Stimulated activated CD8-positive, alpha-beta memory T cell treated with anti-CD3 and anti-CD28 coated beads, Interleukin-7, amount 100 ng/mL, for 1 hour (primary cell): ENCODE results near the gene TNNI2.
"Not testable (repeated sequence)": the region's sequence is repeated elsewhere in the genome, so short reads cannot be mapped to it uniquely, and the experiment has no call there.

Experiments used
- DNase-seq, 2 donors: peaks; one replicate each; pipeline ENCODE4 v3.0.0-alpha.2; 2020; ENCODE audit warnings: low read depth in 2 of 2

TNNI2 gene

GRCh38 chr11:1862588-1863351 is 24.0 kb downstream of the TNNI2 start:
- no peak for DNase-seq

GRCh38 chr11:1863352-1864216 is 24.8 kb downstream of the TNNI2 start:
- DNase-seq: no peak

- no peak for DNase-seq
Measured at GRCh38 chr11:1864231-1864630, 25.4 kb downstream of the TNNI2 start.

GRCh38 chr11:1864831-1865665 is 26.3 kb downstream of the TNNI2 start:
- no peak for DNase-seq

GRCh38 chr11:1866226-1866625 is 27.4 kb downstream of the TNNI2 start:
- DNase-seq: no peak

GRCh38 chr11:1866776-1867175 is 28.0 kb downstream of the TNNI2 start:
- no peak for DNase-seq

GRCh38 chr11:1867381-1867780 is 28.6 kb downstream of the TNNI2 start:
- no peak for DNase-seq

- DNase-seq: no peak
Measured at GRCh38 chr11:1868056-1868635, 29.4 kb downstream of the TNNI2 start.

GRCh38 chr11:1868636-1869291 is 30.0 kb downstream of the TNNI2 start:
- DNase-seq: no peak

GRCh38 chr11:1869427-1870325 is 30.9 kb downstream of the TNNI2 start:
- no peak for DNase-seq

GRCh38 chr11:1870326-1870696 is 31.5 kb downstream of the TNNI2 start:
- no peak for DNase-seq

- DNase-seq: no peak
Measured at GRCh38 chr11:1870721-1871466, 32.1 kb downstream of the TNNI2 start.

- no peak for DNase-seq
Measured at GRCh38 chr11:1871531-1871930, 32.8 kb downstream of the TNNI2 start.

GRCh38 chr11:1872267-1872985 is 33.6 kb downstream of the TNNI2 start:
- no peak for DNase-seq

- no peak for DNase-seq
Measured at GRCh38 chr11:1873048-1873812, 34.4 kb downstream of the TNNI2 start.

GRCh38 chr11:1873813-1874150 is 35.0 kb downstream of the TNNI2 start:
- DNase-seq: not testable (repeated sequence)

GRCh38 chr11:1874441-1875092 is 35.8 kb downstream of the TNNI2 start:
- DNase-seq: not testable (repeated sequence)
